Stimulated activated CD4-positive, alpha-beta T cell treated with anti-CD3 and anti-CD28 coated beads, Interleukin-12 subunit alpha, Interleukin-12 subunit beta, amount 100 ng/mL, for 24 hours (primary cell): Measurements from ENCODE around the gene F13B.
"Not testable (repeated sequence)": the region's sequence is repeated elsewhere in the genome, so short reads cannot be mapped to it uniquely, and the experiment has no call there.

Experiments used
- DNase-seq, 2 experiments: peaks; one replicate each; pipeline ENCODE4 v3.0.0-alpha.2; 2020; ENCODE audit warnings: low read depth in 2 of 2

The F13B gene

GRCh38 chr1:197042676-197043341, 24.3 kb downstream of the F13B start:
- DNase-seq, result no peak

- DNase-seq, result no peak
Measured at GRCh38 chr1:197041486-197042353, 25.3 kb downstream of the F13B start.

GRCh38 chr1:197036861-197037260, 30.2 kb downstream of the F13B start:
- DNase-seq, result no peak

- DNase-seq, result not testable (repeated sequence)
Measured at GRCh38 chr1:197034631-197035339, 32.3 kb downstream of the F13B start.

- no peak for DNase-seq
Measured at GRCh38 chr1:197029749-197030148, 37.3 kb downstream of the F13B start.

GRCh38 chr1:197027359-197027758, 39.7 kb downstream of the F13B start:
- DNase-seq, result no peak

GRCh38 chr1:197024460-197024859, 42.6 kb downstream of the F13B start:
- DNase-seq, result no peak

GRCh38 chr1:197021716-197022115, 45.3 kb downstream of the F13B start:
- no peak for DNase-seq

GRCh38 chr1:197017558-197018146, 49.4 kb downstream of the F13B start:
- no peak for DNase-seq

GRCh38 chr1:197016751-197017150, 50.3 kb downstream of the F13B start:
- DNase-seq, result no peak

- DNase-seq, result no peak
Measured at GRCh38 chr1:197013234-197013633, 53.8 kb downstream of the F13B start.

GRCh38 chr1:197011614-197012013, 55.4 kb downstream of the F13B start:
- no peak for DNase-seq

GRCh38 chr1:197008861-197009260, 58.2 kb downstream of the F13B start:
- DNase-seq, result no peak

- no peak for DNase-seq
Measured at GRCh38 chr1:197003132-197003531, 63.9 kb downstream of the F13B start.

GRCh38 chr1:197001828-197002227, 65.2 kb downstream of the F13B start:
- no peak for DNase-seq

- DNase-seq, result no peak
Measured at GRCh38 chr1:196997423-196997822, 69.6 kb downstream of the F13B start.

- no peak for DNase-seq
Measured at GRCh38 chr1:196993916-196994315, 73.1 kb downstream of the F13B start.

- DNase-seq, result not testable (repeated sequence)
Measured at GRCh38 chr1:196991919-196992651, 75.0 kb downstream of the F13B start.
